Measurements from ENCODE around the gene CASQ2. TPM values are rescaled to one million over a fixed set of nuclear protein-coding genes. Genes with fewer than 3 reads are reported as not detected.

CASQ2 gene
- polyA plus RNA-seq, 3 donors, result not detected

DNA sequence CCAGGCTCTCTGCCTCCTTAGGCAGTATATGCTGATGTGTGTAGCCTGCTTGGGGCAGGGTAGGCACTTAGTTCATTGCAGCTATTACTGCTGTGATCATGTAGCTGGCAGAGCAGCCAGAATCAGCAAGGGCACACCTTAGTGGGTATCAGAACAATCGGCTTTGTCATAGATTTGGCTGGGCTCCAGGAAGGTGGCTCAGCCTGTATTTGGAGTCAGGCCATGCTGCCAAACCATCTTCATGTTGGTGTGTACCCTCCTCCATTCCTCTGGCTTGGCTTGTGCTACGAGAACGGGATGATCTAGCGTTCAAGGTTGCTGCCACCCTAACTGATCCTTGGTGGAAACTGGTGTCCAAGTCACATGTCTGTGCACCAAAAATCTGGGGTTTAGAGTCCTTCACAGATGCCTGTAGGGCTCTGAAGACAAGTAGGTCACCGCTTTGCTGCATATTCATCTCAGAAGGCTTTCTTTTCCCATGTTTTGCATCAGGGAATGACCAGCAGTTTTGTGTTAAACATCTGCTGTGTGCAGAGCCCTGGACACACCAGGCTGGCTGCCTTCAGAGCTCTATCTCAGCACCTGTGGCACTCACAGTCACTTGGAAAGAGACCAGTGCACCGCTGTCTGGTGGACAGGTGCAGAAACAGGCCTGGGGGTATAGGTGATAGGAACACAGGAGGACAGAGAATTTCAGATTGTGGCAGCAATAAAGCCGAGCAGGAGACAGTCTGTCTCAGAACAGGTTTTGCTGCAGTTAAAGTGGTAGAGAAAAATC is 103.0 kb downstream of the CASQ2 start:
- H3K9me3 ChIP-seq (replicated peaks in 1 of 2; ENCODE audit: control insufficient read depth in 1 of 2, insufficient read depth in 1 of 2, low read length in 2 of 2), result no peaks in the 10 kb centered on the region
- Mint-ChIP-seq H3K36me3 (peaks cover 8 to 23% of the 10 kb centered on the region in 2 donors), H3K27me3 (ENCODE audit: low read depth in 3 of 3) (no peaks in the 10 kb centered on the region), H3K4me3 (no peak overlapping the region), H3K4me1 (peaks cover 5% of the 10 kb centered on the region), H3K9me3 (peaks cover 0 to 5% (median 0%) of the 10 kb centered on the region in 7 donors), H3K27ac (peak overlapping the region in 3 of 7 donors; percentile 16 to 48 (median 18))
- TF ChIP-seq, protein P1, sequence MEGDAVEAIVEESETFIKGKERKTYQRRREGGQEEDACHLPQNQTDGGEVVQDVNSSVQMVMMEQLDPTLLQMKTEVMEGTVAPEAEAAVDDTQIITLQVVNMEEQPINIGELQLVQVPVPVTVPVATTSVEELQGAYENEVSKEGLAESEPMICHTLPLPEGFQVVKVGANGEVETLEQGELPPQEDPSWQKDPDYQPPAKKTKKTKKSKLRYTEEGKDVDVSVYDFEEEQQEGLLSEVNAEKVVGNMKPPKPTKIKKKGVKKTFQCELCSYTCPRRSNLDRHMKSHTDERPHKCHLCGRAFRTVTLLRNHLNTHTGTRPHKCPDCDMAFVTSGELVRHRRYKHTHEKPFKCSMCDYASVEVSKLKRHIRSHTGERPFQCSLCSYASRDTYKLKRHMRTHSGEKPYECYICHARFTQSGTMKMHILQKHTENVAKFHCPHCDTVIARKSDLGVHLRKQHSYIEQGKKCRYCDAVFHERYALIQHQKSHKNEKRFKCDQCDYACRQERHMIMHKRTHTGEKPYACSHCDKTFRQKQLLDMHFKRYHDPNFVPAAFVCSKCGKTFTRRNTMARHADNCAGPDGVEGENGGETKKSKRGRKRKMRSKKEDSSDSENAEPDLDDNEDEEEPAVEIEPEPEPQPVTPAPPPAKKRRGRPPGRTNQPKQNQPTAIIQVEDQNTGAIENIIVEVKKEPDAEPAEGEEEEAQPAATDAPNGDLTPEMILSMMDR (IDR thresholded peaks at IDR 0.05), result no peak
- H4K20me1 ChIP-seq (ENCODE audit: insufficient read depth, low read length), result no peaks in the 10 kb centered on the region
- H3K4me2 ChIP-seq (replicated peaks; ENCODE audit: extremely low read depth, low read length, poor library complexity, severe bottlenecking), result no peak overlapping the region
- WGBS (ENCODE audit: insufficient coverage), result 94% methylated on average over 7 of the region's 7 CpGs
- H3K27me3 ChIP-seq (ENCODE audit: control insufficient read depth in 2 of 2, insufficient read depth in 2 of 2, low read length in 2 of 2), result no peaks in the 10 kb centered on the region
- intact Hi-C loops (cut with micrococcal nuclease), result no loop called here
- no peak for DNase-seq
- no peak overlapping the region for H3K27ac ChIP-seq (ENCODE audit: low read depth in 1 of 2, low read length in 2 of 2)
- no peaks in the 10 kb centered on the region for H3K4me1 ChIP-seq (ENCODE audit: control insufficient read depth in 1 of 2, insufficient read depth in 2 of 2, low read length in 2 of 2)
- peaks cover 14 to 49% of the 10 kb centered on the region in 2 donors for H3K36me3 ChIP-seq (replicated peaks in 1 of 2; ENCODE audit: control insufficient read depth in 1 of 2, insufficient read depth in 2 of 2, low read length in 2 of 2)
- no peaks in the 10 kb centered on the region for H3K79me2 ChIP-seq (ENCODE audit: insufficient read depth, low read length)
- H2AFZ ChIP-seq (ENCODE audit: insufficient read depth, low read depth, low read length, poor library complexity, severe bottlenecking), result no peak overlapping the region
- H3K4me3 ChIP-seq (replicated peaks in 1 of 3; ENCODE audit: low read depth in 2 of 3, low read length in 3 of 3), result no peak overlapping the region
- H3K9ac ChIP-seq (ENCODE audit: insufficient read depth, low read length, poor library complexity, severe bottlenecking), result no peak overlapping the region

DNA sequence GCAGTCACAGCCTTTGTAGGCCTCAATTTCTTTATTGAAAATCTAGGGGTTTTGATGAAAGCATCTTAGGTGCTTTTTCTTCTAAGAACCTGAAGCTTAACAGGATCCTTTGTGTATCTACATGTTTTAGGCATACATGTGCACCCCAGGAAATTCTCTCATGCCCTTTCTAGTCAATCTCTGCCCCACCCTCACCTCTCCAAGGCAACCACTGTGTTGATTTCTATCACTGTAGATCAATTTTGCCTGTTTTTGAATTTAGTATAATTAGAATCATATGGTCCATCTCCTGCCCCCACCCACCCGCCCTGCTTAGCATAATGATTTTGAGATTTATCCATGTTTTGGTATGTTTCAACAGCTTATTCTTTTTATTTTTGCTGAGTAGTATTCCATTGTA is 107.4 kb downstream of the CASQ2 start:
- no peaks in the 10 kb centered on the region for H3K27me3 Mint-ChIP-seq (ENCODE audit: low read depth in 3 of 3)
- no peak overlapping the region for H3K27ac ChIP-seq (ENCODE audit: low read depth in 1 of 2, low read length in 2 of 2)
- no peaks in the 10 kb centered on the region for H3K27me3 ChIP-seq (ENCODE audit: control insufficient read depth in 2 of 2, insufficient read depth in 2 of 2, low read length in 2 of 2)
- no peaks in the 10 kb centered on the region for H3K79me2 ChIP-seq (ENCODE audit: insufficient read depth, low read length)
- DNase-seq, result no peak
- H3K9me3 Mint-ChIP-seq, result peaks cover 0 to 5% (median 0%) of the 10 kb centered on the region in 7 donors
- no peaks in the 10 kb centered on the region for H3K4me1 ChIP-seq (ENCODE audit: control insufficient read depth in 1 of 2, insufficient read depth in 2 of 2, low read length in 2 of 2)
- no peak overlapping the region for H3K4me2 ChIP-seq (replicated peaks; ENCODE audit: extremely low read depth, low read length, poor library complexity, severe bottlenecking)
- H3K4me3 Mint-ChIP-seq, result no peak overlapping the region
- H4K20me1 ChIP-seq (ENCODE audit: insufficient read depth, low read length), result no peaks in the 10 kb centered on the region
- no peaks in the 10 kb centered on the region for H3K4me1 Mint-ChIP-seq
- peak overlapping the region in 1 of 7 donors; percentile 6 for H3K27ac Mint-ChIP-seq
- H3K36me3 Mint-ChIP-seq, result peaks cover 20 to 22% of the 10 kb centered on the region in 2 donors
- no peak overlapping the region for H2AFZ ChIP-seq (ENCODE audit: insufficient read depth, low read depth, low read length, poor library complexity, severe bottlenecking)
- no peak overlapping the region for H3K4me3 ChIP-seq (replicated peaks in 1 of 3; ENCODE audit: low read depth in 2 of 3, low read length in 3 of 3)
- intact Hi-C loops (cut with micrococcal nuclease), result no loop called here
- peaks cover 14 to 58% of the 10 kb centered on the region in 2 donors for H3K36me3 ChIP-seq (replicated peaks in 1 of 2; ENCODE audit: control insufficient read depth in 1 of 2, insufficient read depth in 2 of 2, low read length in 2 of 2)
- peaks cover 0 to 4% of the 10 kb centered on the region in 2 donors for H3K9me3 ChIP-seq (replicated peaks in 1 of 2; ENCODE audit: control insufficient read depth in 1 of 2, insufficient read depth in 1 of 2, low read length in 2 of 2)
- WGBS (ENCODE audit: insufficient coverage), result no CpG with 5 or more reads among the region's 1 CpG
- H3K9ac ChIP-seq (ENCODE audit: insufficient read depth, low read length, poor library complexity, severe bottlenecking), result no peak overlapping the region
- TF ChIP-seq, protein P1 (IDR thresholded peaks at IDR 0.05), result no peak
